GM12865 (cell line): ENCODE measurements around the gene C1QTNF2.

Experiments used
- DNase-seq: peaks from one replicate; pipeline ENCODE4 v3.0.0; 2010; ENCODE audit warnings: low read depth
- H3K4me3 ChIP-seq: 2 replicates; pipeline ENCODE4 v1.5.1; 2011; ENCODE audit warnings: mild to moderate bottlenecking, low read depth, low read length, control low read depth
- CTCF ChIP-seq: IDR thresholded peaks from 2 replicates; pipeline ENCODE4 v1.5.1; 2011; ENCODE audit warnings: low read length, control low read depth, low read depth, inconsistent platforms; ENCODE audit not compliant: insufficient read depth; ENCODE audit errors: missing control alignments

Gene C1QTNF2

DNA sequence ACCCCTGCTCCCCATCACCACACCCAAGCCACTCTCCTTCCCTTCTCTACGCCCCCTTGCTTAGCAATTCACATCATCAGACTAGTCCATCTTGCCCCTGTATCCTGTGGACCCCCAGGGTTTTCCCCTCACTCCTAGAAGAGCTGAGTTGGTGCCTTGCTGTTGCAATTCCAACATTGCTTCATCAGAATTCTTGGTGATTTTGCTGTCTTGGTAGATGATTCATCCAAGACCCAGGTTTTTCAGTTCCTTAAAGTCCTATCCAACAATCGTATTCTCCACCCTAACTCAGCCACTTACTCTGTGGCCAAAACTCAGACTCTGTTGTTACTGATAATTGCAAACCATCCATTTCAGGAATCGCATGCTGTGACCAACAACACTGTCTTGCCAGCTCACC lies 36.7 kb downstream of the C1QTNF2 start:
- no peak for DNase-seq
- TF ChIP-seq CTCF, result no peak
- H3K4me3 ChIP-seq, result no peak overlapping the region

DNA sequence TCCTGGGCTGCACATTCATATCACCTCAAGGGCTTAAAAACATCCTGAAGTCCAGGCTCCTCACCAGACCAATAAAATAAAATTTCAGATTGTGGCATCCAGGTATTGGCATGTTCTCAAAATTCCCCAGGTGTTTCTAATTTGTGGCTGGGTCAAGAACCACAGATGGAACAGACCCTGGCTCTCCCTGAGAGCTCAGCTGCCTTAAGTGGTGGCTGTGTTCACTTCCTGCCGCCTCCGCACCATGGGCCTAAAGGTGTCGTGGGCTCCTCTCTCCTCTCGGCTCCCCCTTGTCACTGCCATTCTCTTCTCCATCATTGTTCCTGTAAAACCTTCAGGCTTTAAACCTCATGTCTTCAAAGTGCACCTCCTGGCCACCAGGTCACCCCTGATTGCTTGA lies 40.2 kb downstream of the C1QTNF2 start:
- TF ChIP-seq CTCF, result no peak
- H3K4me3 ChIP-seq, result no peak overlapping the region
- no peak for DNase-seq

DNA sequence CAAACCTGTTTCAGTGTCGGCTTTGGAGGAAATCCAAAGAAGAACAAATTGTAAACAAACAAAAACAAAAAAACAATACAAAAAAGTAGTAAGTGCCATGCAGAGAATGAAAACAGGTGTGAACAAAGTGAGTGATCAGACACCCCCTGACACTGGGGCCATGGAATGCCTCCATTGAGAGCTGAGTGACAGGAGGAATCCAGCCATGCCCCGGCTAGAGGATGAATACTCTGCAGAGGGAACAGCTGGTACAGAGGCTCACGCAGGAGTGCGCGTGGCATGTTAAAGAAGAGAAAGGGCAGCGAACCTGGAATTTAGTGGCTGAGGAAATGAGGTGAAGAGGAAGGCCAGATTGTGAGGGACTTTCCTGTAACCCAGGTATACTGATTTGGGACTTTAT lies 42.6 kb downstream of the C1QTNF2 start:
- no peak for DNase-seq
- TF ChIP-seq CTCF, result no peak

GRCh38 chr5:160326981-160327380 lies 43.4 kb downstream of the C1QTNF2 start:
- DNase-seq, result no peak
- TF ChIP-seq CTCF, result no peak
- no peak overlapping the region for H3K4me3 ChIP-seq

More for the DNA sequence above, 42.6 kb downstream of the C1QTNF2 start:
- H3K4me3 ChIP-seq, result no peak overlapping the region

DNA sequence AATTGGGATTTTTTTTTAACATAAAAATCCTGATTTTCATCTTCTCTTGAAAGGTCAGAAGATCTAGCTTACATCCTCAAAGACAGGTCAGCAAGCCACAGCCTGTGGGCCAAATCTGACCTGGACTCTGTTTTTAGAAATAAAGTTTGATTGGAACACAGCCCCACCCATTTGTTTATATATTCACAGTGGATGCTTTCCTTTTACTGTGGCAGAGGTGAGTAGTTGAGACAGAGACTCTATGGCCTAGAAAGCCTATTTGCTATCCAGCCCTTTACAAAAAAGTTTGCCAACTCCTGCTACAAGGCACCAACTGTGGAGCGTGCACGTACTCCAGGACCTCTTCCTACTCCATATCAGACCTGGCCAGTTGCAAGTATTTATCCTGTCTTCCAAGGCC lies 44.7 kb downstream of the C1QTNF2 start:
- no peak overlapping the region for H3K4me3 ChIP-seq
- no peak for TF ChIP-seq CTCF
- no peak for DNase-seq

DNA sequence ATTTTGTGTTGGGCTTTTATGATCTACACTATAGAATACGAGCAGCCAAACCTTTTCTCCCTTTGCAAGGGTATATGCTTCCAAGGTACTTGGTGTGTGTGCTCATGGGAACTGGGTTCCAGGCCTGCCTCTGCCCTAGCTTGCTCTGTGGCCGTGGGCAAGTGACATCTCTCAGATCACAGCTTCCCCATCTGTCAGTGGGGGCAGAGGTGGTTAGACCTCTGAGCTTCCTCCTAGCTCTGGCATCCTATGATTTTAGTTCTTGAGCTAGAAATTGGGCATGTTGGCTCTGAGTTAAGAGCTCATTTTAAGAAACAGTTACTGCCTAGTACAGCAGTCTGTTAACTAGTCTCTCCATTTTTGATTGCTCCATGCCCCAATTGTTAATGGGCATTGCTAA lies 45.5 kb downstream of the C1QTNF2 start:
- no peak overlapping the region for H3K4me3 ChIP-seq
- no peak for TF ChIP-seq CTCF
- DNase-seq, result no peak

DNA sequence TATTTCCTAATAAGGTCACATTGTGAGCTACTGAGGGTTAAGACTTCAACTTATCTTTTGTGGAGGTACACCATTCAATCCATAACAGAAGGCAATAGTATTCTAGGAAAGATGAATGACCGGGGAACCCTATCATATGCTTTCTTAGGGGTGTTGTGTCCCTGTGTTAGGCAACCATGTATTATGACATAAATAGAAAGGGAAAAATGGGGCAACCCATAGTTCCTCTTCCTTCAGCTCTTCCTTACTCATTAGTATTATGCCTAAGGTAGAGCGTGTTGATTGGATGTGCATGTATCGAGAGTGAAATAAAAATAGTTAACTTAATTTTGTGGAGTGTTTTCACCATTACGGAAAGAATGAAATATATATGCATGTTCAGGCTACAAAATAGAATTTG lies 52.0 kb downstream of the C1QTNF2 start:
- no peak for TF ChIP-seq CTCF
- H3K4me3 ChIP-seq, result no peak overlapping the region
- DNase-seq, result no peak
